ENCODE data around the gene EPHX1.
"Not testable (repeated sequence)": the region's sequence is repeated elsewhere in the genome, so short reads cannot be mapped to it uniquely, and the experiment has no call there.

Gene EPHX1

GRCh38 chr1:225809842-225810578 is at the start of gene EPHX1:
TSS of gene EPHX1 (plus strand) at chr1:225810124. CDS start at chr1:225828730, 18,606 bp downstream.
- H3K27ac ChIP-seq, result peak within 1 kb of the TSS; percentile 68
- TF ChIP-seq CTCF (IDR thresholded peaks at IDR 0.05), result peak; percentile 78
- no peak for TF ChIP-seq ZFX (IDR thresholded peaks at IDR 0.05; ENCODE audit: borderline replicate concordance)

- TF ChIP-seq ZFX (IDR thresholded peaks at IDR 0.05; ENCODE audit: borderline replicate concordance) (no peak), CTCF (IDR thresholded peaks at IDR 0.05) (no peak)
- H3K27ac ChIP-seq, result no peak overlapping the region
Observed at GRCh38 chr1:225760531-225760930, 49.4 kb upstream of the EPHX1 start.

GRCh38 chr1:225761395-225761794 is 48.5 kb upstream of the EPHX1 start:
- H3K27ac ChIP-seq, result not testable (repeated sequence)

- H3K27ac ChIP-seq, result no peak overlapping the region
- TF ChIP-seq CTCF (IDR thresholded peaks at IDR 0.05), result no peak
- no peak for TF ChIP-seq ZFX (IDR thresholded peaks at IDR 0.05; ENCODE audit: borderline replicate concordance)
Observed at GRCh38 chr1:225762002-225762441, 47.9 kb upstream of the EPHX1 start.

GRCh38 chr1:225762444-225762843 is 47.5 kb upstream of the EPHX1 start:
- H3K27ac ChIP-seq, result no peak overlapping the region
- no peak for TF ChIP-seq ZFX (IDR thresholded peaks at IDR 0.05; ENCODE audit: borderline replicate concordance)
- no peak for TF ChIP-seq CTCF (IDR thresholded peaks at IDR 0.05)

GRCh38 chr1:225763716-225764548 is 46.0 kb upstream of the EPHX1 start:
- H3K27ac ChIP-seq, result no peak overlapping the region
- TF ChIP-seq CTCF (IDR thresholded peaks at IDR 0.05) (no peak), ZFX (IDR thresholded peaks at IDR 0.05; ENCODE audit: borderline replicate concordance) (no peak)

GRCh38 chr1:225765982-225766674 is 43.8 kb upstream of the EPHX1 start:
- no peak for TF ChIP-seq ZFX (IDR thresholded peaks at IDR 0.05; ENCODE audit: borderline replicate concordance)
- TF ChIP-seq CTCF (IDR thresholded peaks at IDR 0.05), result no peak
- no peak overlapping the region for H3K27ac ChIP-seq
